ENCODE measurements around the gene TBC1D22A.

DNA sequence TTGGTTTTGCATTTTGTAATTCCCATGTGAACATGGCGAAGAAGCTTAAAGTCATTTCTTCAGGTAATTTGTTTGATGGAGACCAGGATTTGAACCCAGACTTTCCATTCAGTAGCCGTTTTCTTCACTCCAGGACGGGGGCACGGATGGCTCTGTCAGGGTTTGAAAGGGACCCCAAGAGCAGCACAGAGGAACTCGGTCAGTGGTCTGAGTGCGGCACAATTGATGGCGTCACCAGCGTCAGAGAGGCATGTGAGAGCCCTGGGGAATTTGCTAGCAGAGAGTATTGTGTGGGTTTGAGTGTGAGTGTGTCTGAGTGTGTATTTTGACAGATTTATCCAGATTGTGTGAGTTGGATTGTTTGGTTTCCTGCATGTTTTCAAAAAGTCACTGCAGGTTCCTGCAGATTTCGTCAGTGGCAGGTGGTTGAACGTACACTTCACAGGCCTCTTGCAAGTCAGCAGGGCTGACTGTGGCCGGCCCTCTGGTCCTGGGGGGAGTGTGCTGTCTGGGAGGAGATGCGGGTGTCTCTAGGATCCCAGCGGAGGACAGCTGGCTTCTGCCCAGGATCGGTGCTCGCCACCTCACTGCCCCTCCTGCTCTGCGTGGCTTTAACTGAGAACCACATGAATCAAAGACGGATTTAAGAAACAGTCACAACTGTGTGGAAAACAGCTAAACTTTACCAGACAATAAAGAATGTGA, 199.3 kb downstream of the TBC1D22A start:
- TF ChIP-seq CTCF (IDR thresholded peaks at IDR 0.05; ENCODE audit: low read length), result no peak
- no peak for TF ChIP-seq EZH2 (optimal IDR thresholded peaks at IDR 0.05; ENCODE audit: low read depth, low read length)
- TF ChIP-seq EZH2phosphoT487 (IDR thresholded peaks at IDR 0.05; ENCODE audit: low read length), result no peak
